ENCODE measurements around the gene MYLK.

The MYLK gene

DNA sequence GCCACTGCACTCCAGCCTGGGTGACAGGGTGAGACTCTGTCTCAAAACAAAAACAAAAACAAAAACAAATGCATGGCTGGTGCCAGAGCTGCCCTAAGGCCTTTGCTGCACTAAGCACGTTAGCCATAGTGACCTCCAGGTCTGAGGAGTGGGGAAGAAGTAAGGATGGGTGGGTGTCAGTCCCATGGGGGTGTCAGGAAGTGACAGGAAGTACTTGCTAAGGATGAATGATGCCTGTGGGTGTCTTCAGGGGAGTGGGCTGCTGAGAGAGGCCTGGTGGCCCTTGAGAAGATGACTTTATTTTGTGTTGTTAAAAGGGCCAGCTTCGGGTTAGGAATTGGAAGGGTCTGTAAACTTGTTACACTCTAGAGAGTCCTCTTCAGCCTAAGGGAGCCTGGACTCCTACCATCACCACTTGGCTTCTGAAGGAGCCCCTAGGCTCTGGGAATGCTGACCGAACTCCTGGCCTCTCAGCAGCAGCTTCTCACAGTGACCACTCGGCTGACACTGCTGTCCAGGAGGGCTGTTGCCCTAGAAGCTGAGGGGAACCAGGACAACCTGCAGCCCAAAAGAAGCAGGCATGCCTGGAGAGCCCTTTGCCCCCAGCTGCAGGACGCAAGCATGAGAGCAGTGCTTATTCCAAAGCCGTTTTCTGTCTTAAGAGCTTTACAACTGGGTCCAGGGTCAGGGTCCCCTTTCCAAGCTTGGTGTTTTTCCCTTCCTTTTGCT is 116.4 kb downstream of the MYLK start:
- no peak for DNase-seq

DNA sequence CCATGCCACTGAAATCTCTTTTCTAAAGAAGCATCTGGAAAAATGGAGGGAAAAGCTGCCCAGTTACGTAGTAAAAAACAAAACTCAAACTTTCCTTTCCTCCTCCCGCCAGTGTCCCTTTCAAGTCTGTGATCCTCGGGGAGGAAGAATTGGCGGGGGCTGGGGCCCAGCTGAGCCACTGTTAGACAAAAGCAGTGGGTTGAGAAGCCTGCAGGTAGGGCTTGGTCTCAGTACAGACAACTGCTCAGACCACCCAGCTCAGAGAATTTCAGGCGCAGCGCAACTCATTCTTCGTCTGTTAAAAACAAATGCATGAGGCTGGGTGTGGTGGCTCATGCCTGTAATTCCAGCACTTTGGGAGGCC is 117.1 kb downstream of the MYLK start:
- DNase-seq: no peak

DNA sequence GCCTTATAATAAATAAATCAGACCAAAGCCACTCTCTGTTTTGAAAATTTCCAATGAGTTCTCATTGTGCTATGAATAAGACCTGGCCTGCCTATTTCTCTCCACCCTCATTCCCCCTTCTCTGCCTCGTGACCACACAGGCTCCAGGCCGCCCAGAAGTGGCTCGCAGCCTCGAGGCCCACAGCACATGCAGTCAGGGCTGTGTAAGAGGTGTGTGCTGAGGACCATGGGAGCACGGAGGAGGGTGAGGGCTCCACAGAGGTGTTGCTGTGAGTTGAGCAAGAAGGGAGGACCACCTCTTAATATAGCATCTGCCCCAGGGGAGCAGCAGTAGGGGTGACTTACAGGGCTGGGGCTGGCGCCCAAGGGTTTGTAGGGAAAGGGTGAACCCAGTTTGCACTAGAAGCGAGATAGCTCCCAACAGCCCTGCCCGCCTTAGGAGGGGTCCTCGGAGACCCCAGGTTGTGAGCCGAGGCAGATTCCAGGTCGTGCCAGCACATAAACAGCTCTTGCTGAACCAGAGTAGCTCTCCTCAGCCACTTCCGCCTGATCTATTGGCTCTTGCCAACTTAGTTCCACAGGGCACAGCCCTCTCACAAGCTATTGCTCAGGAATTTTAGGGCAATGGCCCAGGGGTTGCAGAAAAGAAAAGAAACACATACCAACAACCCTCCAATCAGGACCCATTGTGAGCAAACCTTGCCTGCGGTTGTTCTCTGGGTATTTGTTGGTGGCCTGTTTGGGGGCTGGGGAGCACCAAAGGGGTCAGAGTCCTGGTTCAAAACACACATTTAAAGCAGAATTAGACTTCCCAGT is 117.7 kb downstream of the MYLK start:
- DNase-seq: no peak

DNA sequence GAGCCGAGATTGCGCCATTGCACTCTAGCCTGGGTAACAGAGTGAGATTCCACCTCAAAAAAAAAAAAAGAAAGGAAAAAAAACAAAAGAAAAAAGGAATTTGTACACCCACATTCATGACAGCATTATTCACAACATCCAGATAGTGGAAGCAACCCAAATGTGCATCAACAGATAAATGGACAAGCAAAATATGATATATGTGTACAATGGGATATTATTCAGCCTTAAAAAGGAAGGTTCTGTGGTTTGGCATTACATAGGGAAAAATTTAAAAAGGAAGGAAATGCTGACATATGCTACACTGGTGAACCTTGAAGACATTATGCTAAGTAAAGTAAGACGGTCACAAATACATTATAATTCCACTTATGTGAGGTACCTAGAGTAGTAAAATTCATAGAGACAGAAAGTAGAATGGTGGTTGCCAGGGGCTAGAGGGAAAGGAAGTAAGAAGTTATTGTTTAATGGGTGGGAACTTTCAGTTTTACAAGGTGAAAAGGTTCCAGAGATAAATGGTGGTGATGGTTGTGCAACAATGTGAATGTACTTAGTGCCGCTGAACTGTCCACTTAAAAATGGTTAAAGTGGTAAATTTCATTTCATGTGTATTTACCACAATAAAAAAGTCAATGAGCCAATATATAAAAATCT is 118.5 kb downstream of the MYLK start:
- peak; percentile 31 for DNase-seq

DNA sequence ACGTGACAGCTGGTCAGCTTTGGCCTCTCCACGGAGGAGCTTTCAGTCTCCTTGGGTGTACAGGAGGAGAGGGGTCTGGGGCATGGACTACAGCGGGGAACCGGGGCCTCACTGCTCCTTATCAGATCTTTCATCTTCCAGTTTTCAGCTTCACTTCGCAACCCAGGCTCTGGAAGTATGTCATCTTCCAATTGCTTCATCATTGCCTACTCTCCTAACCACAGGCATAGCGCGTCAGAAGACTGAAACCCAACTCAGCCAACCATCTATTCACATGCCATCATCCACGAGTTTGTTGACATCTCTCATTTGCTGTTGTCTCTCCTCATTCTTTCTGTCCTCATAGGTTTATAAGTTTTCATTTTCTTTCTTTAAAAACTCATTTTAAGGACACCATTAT is 119.5 kb downstream of the MYLK start:
- no peak for DNase-seq

DNA sequence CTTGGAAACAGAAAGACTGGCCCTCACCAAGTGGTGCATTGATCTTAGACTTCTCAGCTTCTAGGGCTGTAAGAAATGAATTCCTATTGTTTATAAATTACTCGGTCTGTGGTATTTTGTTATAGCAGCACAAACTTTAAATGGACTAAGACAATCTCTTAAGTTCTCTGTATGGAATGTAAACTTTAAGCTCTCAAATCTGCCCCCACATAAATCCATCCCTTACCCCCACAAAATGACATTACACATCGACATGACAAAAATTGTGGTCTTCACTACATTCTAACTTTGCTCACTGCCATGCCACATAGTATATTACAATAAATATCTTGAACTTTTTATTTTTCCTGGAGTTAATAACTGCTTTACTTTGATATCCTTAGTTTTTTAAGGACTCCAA is 121.3 kb downstream of the MYLK start:
- no peak for DNase-seq

DNA sequence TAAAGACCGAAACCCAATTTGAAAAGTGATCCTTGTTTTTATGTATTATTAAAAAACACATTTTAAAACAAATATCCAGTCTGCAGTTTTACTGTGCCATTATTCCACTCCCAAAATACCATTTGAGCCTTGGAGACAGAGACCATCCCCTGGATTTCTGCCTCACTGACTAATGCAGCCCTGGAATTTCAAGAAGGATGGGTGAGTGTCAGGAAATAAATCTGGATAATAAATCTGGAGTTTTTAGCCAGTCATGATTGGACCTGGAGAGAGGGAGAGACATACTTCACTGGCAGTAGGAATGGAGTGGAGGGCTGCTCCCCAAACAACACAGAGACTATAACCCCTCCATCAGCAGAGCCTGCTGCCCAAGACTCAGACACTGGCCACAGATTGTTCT is 123.3 kb downstream of the MYLK start:
- DNase-seq: peak; percentile 50

DNA sequence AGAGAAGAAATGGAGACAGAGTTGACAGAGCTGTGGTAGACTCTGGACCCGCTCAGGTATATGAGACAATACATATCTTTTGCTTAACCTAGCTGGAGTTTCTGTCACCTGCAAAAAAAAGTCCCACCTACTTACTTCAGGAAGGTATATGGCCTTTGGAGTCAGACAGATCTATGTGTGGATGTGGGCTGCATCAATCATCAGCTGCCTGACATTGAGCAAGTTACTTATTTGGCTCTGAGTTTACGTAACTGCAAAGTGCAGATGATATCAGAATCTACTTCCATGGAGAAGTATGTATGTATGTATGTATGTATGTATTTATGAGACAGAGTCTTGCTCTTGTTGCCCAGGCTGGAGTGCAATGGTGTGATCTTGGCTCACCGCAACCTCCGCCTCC is 124.3 kb downstream of the MYLK start:
- DNase-seq: no peak

DNA sequence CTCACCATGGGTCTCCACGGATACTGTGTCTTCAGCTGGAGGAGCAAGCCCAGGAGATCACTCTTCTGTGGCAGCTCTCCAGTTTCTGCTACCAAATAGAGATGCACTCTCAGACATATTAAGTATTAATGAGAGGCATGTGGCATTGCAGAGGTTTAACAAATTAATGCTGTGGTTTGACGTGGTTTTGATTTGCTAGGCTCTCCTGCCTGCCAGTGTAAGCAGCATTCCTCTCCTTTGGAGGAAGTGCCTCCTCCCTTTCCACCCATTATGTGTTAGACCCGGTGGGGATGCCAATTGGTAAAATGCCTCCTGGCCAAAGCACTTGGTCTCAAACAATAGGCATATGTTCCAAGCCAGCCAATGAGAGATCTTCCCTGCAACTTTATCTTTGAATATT is 124.8 kb downstream of the MYLK start:
- peak; percentile 62 for DNase-seq

DNA sequence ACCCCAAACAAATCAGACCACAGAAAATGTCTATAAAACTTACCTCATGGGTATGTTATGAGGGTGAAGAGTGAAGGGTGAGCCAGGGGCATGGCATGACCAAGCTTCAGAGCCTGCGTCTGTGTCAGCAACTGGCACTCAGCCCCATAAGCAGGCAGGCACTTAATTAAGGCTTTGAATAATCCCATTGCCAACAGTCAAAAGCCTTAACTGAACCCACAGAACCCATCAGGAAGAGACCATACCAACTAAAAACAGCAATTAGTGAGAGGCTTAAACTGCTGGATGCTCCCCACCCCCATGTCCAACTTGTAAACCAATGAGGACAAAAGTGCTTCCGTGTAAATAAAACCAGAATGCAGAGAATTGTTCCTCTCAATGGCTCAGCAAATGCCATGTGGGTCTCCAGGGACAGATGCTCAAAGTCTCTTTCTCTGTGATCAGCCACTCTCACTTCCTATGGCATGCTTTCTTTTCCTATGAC is 126.0 kb downstream of the MYLK start:
- peak; percentile 97 for DNase-seq

DNA sequence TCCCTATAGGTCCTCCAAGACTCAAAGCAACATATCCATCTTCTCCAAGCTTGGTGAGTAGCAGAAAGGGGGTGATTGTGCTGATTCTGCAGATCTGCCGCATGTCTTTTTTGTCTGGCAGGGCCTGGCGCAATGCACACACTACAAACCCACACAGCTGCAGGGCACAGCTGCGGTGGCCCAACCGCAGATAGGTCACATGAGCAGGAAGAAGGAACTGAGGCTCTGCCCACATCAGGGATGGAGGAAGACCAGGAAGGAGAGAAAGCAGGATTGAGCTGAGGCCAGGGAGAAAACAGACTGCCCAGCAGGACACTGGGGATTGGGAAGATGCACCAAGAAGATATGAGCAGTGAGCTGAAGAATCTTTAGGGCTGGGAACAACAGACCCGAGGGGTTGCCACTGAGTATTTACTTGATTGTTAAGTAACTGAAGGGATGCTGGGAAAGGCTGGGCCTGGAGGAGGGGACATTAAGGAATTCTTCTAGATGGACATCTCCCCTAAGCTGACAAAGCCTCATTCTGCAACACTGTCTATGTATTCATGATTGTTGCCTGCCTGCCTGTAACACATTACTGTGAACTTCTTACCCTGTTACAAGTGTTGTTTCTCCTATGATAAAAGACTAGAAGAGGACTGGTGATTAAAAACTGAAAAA is 126.7 kb downstream of the MYLK start:
- DNase-seq: peak; percentile 68

DNA sequence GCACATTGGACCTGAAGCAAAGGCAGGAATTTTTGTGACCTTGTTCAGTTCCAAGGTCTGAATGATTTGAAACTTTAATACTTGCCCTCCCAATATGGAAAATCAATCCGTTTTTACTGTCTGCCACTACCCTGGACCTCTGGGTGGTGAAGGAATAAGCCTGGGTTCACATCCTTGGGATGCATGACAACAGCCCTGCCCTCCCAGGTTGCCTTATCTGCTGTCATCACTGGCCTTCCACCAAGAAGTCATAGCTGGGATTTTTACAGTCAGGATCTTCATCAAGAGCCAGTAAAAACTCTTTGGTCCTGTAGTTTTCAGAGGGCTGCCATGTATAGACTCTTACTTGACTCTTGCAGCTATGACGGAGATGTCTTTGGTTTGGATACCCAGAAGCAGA is 128.6 kb downstream of the MYLK start:
- peak; percentile 47 for DNase-seq

DNA sequence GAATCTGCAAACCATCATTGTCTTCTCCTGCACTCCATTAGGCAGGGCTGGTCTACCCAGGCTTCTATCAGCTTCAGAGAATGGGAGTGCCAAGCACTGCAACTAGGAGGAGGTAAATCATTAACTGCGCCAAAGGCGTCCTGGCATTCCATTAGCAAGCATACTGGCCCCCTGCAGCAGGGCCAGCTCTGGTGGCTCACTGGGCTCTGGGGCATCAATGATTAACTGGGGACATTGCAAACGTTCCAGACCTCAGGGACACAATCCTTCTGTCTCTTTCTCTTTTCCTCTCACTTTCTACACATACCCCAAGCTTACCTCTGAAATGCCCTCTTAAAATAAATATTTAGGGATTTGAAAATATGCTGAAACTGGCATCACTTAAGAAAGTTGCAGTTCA is 129.0 kb downstream of the MYLK start:
- no peak for DNase-seq

DNA sequence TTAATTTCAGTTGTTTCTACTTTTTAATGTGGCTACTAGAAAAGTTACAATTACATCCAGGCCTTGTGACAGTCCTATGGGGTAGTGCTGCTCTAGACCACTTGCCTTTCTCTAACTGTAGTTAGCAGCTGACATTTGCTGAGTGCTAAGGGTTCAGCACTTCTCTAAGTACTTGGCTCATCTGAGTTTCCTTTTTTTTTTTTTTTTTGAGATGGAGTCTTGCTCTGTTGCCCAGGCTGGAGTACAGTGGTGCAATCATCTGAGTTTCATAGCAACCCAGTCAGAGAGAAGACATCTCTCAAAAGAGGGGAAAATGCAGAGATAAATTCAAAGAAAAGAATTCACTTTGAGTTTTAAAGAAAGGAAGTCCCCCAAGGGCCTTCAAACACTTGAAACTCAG is 130.8 kb downstream of the MYLK start:
- DNase-seq: no peak

DNA sequence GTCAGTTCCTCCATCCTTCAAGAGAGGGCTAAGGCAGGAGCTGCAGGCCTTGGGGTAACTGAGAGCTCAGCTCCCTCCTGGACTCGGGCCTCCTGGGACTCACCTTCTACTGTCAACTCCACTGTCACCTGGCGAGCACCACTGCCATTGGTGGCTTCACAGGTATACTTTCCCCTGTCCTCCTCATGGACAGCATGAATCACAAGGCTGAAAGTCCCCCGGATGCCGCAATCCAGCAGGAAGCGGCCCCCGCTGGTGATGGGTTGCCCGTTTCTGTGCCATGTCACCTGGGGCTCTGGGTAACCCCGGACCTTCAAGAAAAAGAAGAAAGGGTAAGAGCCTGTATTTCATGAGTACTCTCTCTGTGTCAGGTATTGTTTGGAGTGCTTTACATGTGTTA is 131.9 kb downstream of the MYLK start:
- no peak for DNase-seq

DNA sequence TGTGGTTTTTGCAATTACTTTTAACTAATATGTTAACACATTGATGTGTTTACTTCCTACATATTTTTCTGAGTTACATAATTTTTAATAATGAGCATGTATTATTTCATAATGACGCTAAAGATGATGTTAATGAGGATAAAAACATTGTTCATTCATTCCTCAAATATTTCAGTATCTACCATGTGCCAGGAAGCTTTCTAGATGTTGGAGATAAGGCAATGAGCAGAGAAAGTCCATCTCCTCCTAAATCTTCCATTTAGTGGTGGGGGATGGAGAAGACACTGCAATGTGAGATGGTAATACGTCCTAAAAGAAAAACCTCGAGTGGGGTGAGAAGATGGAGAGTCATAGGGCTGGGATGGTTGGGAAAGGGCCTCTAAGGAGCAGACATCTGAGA is 132.7 kb downstream of the MYLK start:
- peak; percentile 93 for DNase-seq

DNA sequence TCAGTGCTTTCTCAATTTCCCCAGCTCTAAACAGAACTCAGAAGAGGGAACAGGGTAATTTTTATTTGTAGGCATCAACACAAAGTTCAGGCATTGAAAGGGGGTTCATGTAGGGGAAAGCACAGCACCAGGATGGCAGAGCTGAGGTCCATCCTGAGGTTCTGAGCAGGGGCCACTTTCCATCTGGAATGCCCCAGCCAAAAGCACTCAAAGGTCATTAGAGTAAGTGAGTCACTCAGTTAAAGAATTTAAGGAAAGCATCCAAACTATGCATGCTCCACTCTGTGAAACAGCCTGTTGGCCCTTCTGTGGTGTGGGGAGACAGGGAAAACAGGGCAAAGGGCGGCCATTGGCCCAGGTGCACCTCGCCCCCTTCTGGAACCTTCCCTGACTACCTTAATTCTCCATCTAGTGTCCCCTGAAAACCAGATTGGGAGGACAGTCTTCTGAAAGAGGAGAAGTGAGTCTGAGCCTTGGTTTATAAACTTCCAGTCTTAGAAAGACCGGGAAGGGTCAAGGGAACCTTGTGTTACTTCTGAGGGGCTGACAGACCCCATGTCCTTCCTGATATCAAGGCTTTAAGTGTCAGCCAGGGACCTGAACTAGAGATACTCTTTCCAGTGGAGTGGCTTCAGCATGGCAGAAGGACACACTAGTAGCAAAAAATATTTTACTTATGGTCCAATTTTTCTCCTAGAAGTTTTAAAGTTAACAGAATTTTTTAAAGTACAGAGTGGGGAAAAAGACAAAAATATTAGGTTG is 133.3 kb downstream of the MYLK start:
- peak; percentile 99 for DNase-seq

DNA sequence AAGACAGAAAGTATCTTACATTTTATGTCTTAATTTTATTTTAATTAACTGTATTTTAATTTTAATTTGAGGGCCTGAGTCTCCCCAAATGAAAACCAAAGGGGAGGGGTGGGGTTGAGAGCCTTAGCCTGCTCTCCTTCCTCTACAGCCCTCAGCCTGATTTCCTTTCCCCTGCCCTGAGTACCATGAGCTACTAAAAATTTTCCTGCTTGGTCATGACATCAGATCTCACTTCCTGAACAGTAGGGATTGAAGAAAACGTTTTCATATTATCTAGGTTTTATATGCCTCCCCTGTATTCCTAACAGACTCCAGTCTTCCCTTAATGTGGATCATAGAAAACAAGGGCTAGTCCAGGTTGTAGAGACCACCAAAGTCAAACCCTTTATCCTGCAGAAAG is 133.9 kb downstream of the MYLK start:
- peak; percentile 63 for DNase-seq

DNA sequence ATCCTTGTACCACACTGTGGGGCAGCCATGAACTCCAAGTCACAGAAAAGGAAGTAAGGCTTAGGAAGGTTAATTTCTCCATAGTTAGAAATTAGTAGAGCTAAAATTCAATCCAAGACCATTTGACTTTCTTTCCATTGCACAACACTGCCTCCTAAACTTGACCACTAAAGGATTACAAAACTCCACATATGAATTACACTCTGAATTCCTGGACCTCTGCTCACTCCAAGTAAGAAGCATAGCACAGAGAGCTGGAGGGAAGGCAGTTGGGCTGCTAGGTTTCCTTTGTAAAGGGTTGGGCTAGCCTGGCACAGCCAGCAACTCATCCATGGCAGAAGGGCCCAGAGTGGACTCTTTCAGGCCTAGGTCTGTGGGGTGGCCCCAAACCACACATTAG is 134.4 kb downstream of the MYLK start:
- DNase-seq: peak; percentile 93

DNA sequence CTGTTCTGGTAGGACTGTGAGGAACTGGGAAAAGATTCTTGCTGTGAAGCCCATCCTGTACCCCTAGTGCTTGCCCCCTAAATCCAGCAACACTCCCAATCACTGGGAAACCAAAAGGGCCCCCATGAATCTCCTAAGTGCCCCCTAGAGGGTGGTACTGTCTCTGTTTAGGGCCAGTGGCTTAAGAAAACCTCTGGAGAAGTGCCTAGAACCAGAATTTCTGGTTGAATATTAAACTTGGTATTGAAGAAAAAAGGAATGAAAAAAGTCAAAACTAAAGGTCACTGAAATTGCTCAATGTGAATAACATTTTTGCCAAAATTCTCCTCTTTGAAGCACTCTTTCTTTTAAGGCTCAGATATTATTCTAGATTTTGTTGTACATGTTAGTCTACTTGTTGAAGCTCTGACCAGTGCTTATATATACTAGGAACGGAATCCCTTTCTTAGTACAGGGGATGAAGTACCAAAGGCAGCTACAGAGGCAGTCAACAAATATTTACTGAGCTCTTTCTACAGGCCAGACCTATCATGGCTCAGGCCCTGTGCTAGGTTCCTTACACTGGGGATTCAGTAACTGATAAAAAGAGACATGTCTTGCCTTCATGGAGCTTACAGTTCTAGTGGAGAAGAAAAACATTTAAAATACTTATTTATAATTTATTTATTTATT is 138.8 kb downstream of the MYLK start:
- DNase-seq: no peak

DNA sequence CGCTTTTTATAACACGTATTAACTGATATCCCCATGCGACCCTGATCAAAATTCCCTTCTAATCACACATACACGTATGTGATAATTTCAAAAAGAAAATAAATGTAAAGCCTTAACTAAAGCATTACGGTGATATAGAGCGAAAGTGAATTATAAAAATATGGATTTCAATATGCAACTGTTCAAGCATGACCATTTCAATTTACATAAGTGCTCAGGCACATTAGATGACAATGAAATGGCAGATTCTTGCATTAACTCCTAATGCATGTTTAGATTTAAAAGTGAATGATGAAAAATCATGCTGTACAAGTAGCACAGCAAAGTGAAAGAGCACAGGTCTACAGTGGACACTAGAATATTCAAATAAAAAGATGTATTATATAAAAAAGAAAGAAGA is 140.1 kb downstream of the MYLK start:
- no peak for DNase-seq

DNA sequence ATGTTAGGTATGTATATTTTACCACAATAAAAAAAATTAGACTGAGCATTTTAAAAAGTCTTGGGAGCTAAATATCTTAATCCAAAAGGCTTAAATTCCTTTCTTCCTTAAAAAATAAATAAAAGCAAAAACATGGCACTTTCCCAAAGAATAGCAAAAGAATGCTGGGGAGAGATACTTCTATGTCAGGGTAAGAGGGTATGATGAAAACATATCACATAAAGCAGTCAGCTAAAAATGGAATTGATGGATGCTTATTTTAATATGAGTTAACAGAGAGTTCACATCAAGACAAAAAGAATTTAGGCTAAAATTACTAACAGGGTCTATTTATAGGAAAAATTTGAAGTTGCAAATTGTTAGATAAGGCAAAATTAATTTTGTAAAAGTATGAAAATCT is 141.0 kb downstream of the MYLK start:
- peak; percentile 55 for DNase-seq

All from EL (cell line).